Loucy (cell line): Measurements from ENCODE around the gene ABTB2.

ENCODE experiments used
- CTCF ChIP-seq: fragments of 200-600 bp; sonication (generic); conservative IDR thresholded peaks from 2 replicates; pipeline ENCODE4 v1.5.1; 2014; ENCODE audit warnings: mild to moderate bottlenecking, antibody characterized with exemption, low read length
- EZH2phosphoT487 ChIP-seq: fragments of 200-600 bp; IDR thresholded peaks from 2 replicates; pipeline ENCODE4 v1.6.1; 2018; ENCODE audit warnings: antibody characterized with exemption, mild to moderate bottlenecking, moderate library complexity, borderline replicate concordance

DNA sequence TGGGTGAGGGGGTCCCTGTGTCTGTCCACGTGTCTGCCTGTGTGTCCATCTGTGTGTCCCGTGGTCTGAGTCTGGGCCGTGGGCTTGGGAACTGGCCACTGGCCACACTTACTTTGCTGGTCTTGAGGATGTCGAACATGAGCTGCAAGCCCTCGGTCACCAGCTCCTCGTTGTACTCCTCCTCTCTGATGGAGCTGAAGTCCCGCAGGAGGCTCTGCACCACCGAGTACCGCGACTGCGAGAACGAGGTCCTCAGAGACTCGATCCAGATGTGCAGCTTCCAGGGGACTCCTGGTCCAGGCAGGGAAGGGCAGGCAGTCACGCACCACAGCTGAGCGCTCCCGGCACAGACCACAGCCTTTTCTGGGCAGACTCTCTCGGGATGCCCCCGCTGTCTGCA lies 197.0 kb downstream of the ABTB2 start:
- TF ChIP-seq CTCF: no peak
- no peak for TF ChIP-seq EZH2phosphoT487
